NCI-H524 treated with DMSO at 0.1 percent for 48 hours (cell line): ENCODE results near the gene HOATZ.

Source experiments
- DNase-seq: peaks from one replicate; lab custom pipeline; 2025; lab: John Stamatoyannopoulos, UW

Gene HOATZ

GRCh38 chr11:111522426-111522825 is 7.8 kb downstream of the HOATZ start:
- no peak for DNase-seq

GRCh38 chr11:111523343-111523742 is 8.8 kb downstream of the HOATZ start:
- DNase-seq = no peak

DNA sequence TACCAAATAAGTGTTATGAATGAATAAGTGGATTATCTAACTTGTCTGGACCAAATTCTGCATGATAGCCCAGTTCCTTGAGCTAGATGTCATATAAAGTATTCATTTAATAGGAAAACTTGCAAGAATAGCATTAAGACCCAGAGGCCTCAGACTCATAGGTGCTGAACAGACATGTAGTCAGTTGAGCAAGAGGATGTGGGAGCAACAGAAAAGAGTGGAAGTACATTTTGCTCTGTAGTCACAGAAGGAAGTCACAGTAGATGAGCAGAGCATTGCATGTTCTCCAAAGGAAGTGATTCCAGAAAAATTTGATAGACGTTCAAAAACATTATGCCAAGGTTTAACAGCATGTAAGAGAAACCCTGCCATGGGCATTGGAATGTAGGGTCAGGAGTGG is 9.5 kb downstream of the HOATZ start:
- no peak for DNase-seq

- DNase-seq = no peak
Measured at GRCh38 chr11:111525456-111525855, 10.9 kb downstream of the HOATZ start.

- no peak for DNase-seq
Measured at GRCh38 chr11:111526501-111526900, 11.9 kb downstream of the HOATZ start.

- no peak for DNase-seq
Measured at GRCh38 chr11:111527279-111527678, 12.7 kb downstream of the HOATZ start.

- DNase-seq = no peak
Measured at GRCh38 chr11:111528557-111528956, 14.0 kb downstream of the HOATZ start.

- no peak for DNase-seq
Measured at GRCh38 chr11:111530091-111530490, 15.5 kb downstream of the HOATZ start.

DNA sequence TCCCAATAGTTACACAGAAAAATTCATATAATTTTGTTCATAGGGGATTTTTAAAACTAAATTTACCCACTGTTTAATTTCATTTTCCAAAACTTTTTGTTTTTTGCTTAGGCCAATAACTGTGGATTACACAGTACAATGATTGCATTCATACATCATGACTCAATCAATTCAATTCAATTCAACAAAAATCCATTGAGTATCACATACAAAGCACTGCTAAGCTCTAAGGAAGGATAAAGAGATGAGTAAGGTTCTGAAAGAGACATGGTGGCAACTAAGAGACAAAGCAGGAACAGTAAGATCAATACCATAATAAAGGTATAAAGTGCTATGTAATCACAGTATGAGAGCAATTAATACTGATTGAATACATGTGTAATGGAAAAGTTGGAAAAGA is 16.6 kb downstream of the HOATZ start:
- DNase-seq = no peak

DNA sequence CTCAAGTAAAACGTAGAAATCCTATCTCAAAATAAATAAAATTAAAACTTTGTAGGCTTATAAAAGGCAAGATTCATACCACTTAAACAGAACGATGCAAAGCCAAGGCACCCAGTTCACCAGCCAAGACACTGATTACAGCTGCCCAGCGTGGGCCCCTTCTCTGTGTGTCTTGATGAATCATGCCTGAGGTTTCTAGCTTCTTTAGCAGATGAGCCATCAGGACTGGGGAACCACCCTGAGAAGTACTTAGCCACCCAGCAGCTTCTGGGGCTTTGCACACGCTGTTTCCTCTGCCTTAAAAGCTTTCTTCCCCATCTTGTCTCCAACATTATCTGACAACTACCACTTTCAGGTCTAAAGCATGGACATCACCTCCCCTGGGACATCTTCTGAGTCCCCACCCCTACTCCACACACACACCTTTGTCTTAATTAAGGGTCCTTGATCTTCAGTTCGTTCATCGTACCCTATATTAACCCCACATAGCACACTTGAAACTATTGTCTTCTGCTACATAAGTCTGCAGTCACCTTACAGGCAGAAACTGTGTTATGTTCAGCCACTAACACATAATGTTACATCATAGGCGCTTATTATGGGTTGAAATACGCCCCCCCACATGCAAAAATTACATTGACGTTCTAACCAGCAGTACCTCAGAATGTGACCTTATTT is 17.2 kb downstream of the HOATZ start:
- DNase-seq = no peak

GRCh38 chr11:111532365-111532709 is 17.8 kb downstream of the HOATZ start:
- DNase-seq = no peak

- no peak for DNase-seq
Measured at GRCh38 chr11:111535281-111535680, 20.7 kb downstream of the HOATZ start.

GRCh38 chr11:111537336-111537860 is 22.8 kb downstream of the HOATZ start:
- DNase-seq = no peak

GRCh38 chr11:111538407-111539114 is 24.0 kb downstream of the HOATZ start:
- DNase-seq = no peak

GRCh38 chr11:111539426-111540113 is 25.0 kb downstream of the HOATZ start:
- peak; percentile 41 for DNase-seq

DNA sequence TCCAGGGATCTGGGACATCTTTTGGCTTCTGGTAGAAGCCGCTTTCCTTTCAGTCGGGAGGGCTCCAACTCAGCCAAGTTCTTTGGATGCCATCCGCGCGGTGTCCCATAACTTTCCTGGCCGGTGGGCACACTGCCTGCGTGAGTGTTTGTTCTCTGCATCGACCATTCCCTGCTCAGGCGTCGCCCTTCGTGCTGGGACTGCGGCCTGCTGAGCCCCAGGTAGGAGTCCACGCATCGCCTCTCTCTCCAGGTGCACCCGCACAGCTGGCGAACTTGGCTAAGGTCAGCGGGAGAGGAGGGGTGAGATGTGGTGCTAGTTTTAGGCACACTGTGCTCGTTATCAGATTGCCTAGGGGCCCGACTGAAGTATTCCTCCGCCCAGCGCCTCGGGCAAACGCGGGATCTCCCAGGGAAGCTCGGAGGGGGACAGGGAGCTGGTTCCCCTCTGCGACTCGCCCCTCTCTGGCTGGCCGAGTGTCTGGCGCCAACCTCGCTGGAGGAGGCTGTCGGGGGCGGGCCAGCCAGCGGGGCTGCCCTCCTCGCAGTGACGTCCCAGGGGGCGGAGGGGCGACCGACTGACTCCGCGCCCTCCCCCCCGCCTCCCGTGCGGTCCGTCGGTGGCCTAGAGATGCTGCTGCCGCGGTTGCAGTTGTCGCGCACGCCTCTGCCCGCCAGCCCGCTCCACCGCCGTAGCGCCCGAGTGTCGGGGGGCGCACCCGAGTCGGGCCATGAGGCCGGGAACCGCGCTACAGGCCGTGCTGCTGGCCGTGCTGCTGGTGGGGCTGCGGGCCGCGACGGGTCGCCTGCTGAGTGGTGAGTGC is 25.7 kb downstream of the HOATZ start, which contains the start of gene LAYN:
LAYN (plus strand) TSS at position 607 of the 823 bp plus-strand sequence; CDS start at position 731, 124 bp downstream.
- DNase-seq = no peak

DNA sequence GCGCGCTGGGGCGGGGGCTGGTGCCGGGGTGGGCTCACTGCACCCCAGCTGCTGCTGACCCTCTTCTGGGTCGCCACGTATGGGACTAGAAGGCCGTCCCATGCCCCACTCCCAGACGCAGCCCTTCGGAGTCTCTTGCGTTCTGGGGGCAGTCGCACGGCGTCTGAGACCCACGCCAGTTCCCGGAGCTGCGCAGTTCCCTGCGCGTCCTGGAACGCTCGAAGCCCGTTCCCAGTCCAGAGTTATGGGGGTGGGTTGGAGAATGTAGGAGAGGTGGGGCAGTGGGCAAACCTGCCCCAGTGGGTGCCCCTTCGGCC is 26.3 kb downstream of the HOATZ start:
- DNase-seq = no peak

- no peak for DNase-seq
Measured at GRCh38 chr11:111541254-111542061, 26.9 kb downstream of the HOATZ start.

- DNase-seq = no peak
Measured at GRCh38 chr11:111542606-111543275, 28.2 kb downstream of the HOATZ start.

- DNase-seq = no peak
Measured at GRCh38 chr11:111548525-111548924, 33.9 kb downstream of the HOATZ start.
